HG03108 (cell line): ENCODE results near the gene GRM8.

Source experiments
- ATAC-seq: cut with Tn5 transposase; IDR thresholded peaks from one replicate; pipeline ENCODE4 v1.9.1; 2021; ENCODE audit warnings: moderate library complexity; ENCODE audit not compliant: unreplicated experiment

Gene GRM8

DNA sequence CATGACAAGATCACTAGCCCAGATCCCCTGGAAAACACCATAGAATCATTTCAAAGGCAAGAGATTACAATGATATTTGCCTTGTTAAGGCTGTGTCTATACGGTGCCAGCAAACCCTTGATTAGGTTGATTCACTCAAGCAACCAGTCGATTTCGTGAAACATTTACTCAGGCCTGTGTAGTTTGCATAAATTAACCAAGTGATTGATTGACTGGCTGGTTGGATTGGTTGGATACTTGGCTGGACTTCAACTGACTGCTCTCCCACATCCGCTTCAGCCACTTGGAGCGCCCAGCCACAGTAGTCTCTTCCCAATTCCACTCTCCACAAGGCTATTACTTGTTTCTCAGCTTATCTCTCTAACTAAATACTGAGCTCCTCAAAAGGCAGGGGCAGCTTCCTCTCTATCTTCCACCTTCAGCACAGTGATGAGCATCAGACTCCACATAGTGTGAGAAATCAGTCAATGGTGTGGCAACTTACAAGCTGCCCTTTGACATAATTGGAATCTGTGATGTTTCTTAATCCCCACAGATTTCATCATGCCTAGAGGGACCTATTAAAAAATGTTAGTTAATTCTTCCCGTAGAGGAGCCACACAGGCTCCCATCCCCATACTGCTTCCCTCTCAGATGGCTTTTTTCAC is 217.4 kb downstream of the GRM8 start:
- ATAC-seq = no peak

- ATAC-seq = no peak
Measured at GRCh38 chr7:127034186-127034806, 218.4 kb downstream of the GRM8 start.

DNA sequence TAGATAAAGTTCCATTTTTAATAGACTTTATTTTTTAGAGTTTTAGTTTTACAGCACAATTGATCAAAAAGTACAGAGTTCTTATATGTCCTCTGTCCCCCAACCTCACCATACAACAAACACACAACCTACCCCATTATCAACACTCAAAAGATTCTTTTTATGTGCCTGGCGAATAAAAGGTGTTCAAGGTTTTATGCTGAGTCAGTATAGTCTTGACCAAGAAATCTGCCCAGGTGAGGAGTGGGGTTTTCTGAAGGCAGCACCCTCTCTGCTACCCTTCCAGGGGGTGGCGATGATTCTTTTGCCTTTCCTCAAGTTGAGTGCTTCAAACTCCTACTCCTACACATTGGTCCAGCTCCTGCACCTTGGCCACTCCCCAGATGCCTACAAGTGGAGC is 222.9 kb downstream of the GRM8 start:
- ATAC-seq = no peak

- no peak for ATAC-seq
Measured at GRCh38 chr7:127021857-127022256, 230.9 kb downstream of the GRM8 start.

DNA sequence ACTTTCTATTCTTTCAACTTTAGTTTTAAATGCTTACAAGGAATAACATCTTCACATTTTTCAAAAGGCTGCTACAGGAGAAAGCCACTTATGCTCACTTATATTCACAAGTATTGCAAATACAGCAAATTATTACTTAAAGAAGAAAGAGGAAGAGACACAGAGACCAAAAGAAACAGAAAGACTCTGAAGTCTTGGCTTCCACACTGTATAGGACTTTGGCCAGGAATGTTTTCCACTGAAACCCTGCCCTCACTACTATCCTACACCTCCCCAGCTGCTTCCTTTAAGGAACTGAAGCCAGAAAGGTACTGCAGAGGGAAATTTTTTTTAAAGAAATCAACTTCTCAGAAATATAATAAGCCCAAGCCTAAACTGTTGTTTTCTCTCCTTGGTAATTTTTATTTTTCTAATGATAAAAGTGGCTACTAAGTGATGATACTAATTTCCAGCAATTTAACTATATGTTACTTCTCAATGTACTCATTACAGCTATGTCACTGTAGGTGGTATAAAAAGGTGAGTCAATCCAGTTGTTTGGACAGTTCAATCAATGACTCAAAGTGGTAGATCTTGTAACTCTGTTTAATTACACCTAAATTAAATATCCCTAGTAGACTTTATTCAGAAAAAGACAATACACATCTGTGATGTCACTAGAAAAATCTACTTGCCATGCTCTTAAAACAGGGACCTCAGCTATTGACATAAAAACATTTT is 231.6 kb downstream of the GRM8 start:
- ATAC-seq = no peak

GRCh38 chr7:127018889-127019288 is 233.9 kb downstream of the GRM8 start:
- no peak for ATAC-seq

DNA sequence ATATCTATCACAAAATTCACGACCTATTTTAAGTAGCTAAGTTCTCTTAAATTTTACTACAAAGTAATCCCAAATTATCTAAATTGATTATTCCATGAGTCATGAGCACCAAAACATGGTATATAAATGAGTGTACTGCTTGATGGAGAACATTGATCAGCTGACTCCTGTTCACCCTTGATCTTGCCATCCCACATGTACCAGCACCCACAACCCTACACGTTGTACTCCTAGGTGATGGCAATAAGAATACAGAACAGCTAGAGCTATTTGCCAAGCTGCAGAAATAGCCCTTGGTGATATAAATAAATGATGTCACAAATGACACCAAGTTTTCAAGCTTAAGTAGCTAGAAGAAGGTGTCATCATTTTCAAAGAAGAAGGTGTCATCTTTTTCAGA is 235.5 kb downstream of the GRM8 start:
- ATAC-seq = no peak

GRCh38 chr7:127000725-127001124 is 252.0 kb downstream of the GRM8 start:
- ATAC-seq = no peak

GRCh38 chr7:126996659-126997058 is 256.1 kb downstream of the GRM8 start:
- ATAC-seq = no peak

DNA sequence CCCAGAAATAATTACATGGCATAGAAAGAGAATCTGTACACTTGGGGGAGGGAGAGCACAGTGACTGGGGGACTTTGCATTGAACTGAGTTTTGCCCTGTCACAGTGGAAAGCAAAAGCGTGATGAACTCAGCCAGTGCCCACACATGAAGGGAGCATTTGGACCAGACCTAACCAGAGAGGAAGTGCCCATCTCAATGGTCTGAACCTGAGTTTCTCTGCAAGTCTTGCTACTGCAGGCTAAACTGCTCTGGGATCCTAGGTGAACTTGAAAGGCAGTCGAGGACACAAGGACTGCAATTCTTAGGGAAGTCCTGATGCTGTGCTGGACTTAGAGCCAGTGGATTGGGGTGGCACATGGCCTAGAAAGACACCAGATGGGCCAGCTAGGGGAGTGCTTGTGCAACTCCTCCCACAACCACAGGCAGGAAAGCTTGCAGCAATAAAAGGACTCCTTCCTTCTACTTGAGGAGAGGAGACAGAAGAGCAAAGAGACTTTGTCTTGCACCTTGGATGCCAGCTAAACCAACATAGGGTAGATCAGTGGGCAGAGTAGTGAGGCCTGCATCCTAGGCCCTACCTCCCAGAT is 259.0 kb downstream of the GRM8 start:
- ATAC-seq = no peak

GRCh38 chr7:126988022-126988421 is 264.7 kb downstream of the GRM8 start:
- ATAC-seq = no peak

DNA sequence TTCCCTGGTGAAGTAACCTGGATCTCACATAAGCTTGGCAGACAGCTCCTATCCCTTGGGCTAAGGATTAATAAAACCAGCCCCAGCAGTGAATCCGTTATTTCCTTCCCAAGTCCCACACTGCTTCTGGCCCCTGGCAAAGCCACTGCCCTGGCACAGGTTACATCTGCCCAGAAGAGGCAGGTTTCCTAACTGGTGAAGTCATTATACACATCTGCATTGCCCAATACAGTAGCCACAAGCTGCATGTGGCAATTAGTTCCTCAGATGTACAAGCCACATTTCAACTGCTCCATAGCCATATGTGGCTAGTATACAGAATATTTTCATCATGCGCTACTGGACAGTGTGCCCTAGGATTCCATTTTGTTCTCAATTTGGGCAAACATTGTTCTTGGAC is 273.0 kb downstream of the GRM8 start:
- no peak for ATAC-seq

DNA sequence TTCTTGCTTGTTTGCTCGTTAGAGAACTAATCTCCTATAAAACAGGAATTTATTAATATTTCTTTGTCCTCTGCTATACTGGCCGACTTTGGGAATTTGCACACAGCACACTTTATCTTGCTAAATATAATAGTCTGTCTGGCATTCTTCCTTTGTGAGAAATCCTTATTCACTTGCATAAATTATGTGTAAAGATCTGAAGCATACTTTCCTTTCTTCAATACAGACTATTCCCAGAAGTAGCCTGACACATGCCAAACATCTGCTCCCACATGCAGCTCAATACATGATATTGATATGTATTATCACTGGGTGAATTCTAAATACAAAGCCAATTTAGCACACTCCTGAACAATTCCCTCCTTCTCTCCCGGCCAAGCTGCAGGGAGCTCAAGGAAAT is 273.9 kb downstream of the GRM8 start:
- ATAC-seq = no peak

DNA sequence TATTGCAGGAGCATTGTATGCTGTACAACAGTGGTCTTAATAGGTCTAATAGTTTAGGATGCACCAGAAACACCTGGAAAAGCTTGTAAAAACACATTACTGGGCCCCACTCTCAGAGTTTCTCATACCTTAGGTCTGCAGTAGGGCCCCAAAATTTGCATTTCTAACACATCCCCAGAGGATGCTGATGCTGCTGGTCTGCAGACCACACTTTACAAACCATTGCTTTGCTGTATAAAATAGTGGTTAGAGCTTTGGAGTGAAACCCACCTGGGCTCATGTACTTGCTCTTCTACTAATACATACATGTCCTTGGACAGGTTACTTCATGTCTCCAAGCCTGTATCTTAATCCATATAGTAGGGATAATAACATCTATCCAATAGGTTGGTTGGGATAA is 279.7 kb downstream of the GRM8 start:
- no peak for ATAC-seq

DNA sequence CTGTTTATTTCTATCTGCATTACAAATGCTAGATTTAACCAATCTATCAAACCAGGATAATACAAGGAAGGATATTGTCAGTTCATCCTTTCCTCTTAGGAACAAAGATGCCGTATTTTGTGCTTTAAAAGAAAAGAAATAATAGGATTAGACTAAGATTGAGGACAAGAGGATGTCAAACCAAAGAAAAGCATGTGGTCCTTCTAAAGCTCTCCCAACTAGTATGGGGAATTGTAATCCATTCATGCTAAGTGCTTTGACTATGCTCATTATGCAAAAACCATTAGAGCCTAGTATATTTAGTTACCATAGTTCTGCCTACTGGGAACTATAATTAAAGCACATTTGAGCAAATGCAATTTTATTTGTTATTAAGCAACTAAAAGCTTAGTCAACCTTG is 280.2 kb downstream of the GRM8 start:
- no peak for ATAC-seq

DNA sequence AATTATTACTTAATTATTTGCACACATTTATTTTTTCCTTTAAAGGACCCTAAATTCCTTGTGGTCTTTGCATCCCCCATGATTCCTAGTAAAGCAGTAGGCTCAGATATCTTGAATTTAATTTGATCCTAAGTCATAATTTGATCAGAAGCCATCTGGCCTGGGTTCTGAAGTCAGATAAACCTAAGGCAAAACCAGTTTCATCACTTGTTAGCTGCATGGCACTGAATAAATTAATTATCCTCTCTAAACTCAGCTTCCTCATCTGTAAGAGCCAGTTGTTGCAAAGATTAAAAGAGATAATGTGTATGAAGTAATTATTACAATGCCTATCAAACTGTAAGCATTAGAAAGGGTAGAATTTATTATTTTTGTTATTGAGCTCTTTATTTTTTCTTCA is 293.1 kb downstream of the GRM8 start:
- no peak for ATAC-seq

DNA sequence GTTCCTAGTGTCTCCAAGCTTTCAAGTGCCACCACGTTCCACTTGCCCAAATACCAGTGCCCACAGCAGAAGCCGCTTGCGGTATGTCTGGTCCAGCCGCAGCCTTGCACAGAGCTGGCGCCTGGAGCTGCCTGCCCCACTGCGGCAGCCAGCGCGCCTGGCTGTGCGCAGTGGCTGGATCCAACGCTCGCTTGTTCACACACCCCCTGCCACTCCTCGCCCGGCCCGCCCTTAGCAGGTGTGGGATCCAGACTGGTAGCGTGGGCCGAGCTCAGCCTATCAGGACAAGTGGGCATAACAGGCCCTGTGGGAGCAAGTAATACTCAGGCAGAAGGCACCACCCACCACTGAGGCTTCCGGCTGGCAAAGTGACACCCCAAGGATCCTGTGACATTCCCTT is 294.4 kb downstream of the GRM8 start:
- no peak for ATAC-seq

DNA sequence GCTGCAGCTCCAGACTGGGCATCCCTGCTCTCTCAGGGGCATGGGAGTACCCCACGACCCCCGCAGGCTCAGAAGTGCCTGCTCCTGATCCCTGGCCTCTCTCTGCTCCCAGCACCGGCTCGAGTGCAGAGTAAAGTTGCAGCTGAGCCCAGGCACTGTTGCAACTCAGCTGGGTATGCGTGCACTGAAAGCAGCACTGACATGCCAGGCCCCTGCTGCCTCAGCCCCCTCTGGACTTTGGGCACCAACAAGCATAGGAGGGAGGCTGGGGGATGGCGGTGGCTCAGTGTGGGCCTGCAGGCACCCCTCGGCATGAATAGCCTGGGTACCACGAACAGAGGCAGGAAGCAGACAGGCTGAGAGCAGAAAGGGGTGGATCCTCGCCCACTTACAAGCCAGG is 295.3 kb downstream of the GRM8 start:
- no peak for ATAC-seq

DNA sequence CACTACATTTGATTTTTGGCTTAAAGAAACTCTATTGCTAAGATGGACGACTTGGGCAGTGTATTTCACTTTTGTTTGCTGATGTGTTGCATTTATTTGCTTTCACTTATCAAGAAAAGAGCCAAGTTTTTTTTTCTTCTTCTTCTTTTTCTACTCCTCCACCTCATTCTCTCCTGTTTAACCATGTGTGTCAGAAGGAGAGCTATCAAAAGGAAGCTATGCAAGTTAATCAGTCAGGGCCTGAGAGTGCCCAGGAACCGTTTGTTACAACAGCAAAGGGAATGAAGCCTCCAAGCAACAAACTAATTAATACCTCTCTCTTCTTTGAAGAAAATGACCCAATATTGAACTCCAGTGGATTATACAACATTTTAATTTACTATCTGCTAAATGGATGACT is 299.3 kb downstream of the GRM8 start:
- ATAC-seq = no peak

GRCh38 chr7:126948664-126949063 is 304.1 kb downstream of the GRM8 start:
- peak; percentile 77 for ATAC-seq

GRCh38 chr7:126940723-126941307 is 311.9 kb downstream of the GRM8 start:
- no peak for ATAC-seq

GRCh38 chr7:126937171-126937570 is 315.6 kb downstream of the GRM8 start:
- ATAC-seq = no peak
